Esophagus muscularis mucosa (tissue), 4 donors: ENCODE measurements around the gene NCK1. TPM values are rescaled to one million over a fixed set of nuclear protein-coding genes. Genes with fewer than 3 reads are reported as not detected.
A peak's percentile ranks its signal among the peaks of the same experiment; 100 is the strongest.

ENCODE experiments used
- DNase-seq: peaks from one replicate; pipeline ENCODE4 v3.0.0-alpha.2; 2017; ENCODE audit errors: extremely low spot score
- H3K27ac ChIP-seq, 4 donors: fragments of 200-600 bp; sonication (generic); replicated peaks in 1 of 4; 1 replicate in 3 of 4; 2 replicates in 1 of 4; pipeline ENCODE4 v1.5.1; 2016 to 2019; ENCODE audit warnings: mild to moderate bottlenecking in 1 of 4
- H3K27me3 ChIP-seq, 4 donors: fragments of 200-600 bp; sonication (generic); one replicate each; pipeline versions ENCODE4 v1.5.1 to v1.6.0; 2016 to 2019
- H3K36me3 ChIP-seq, 4 donors: fragments of 200-600 bp; sonication (generic); one replicate each; pipeline ENCODE4 v1.5.1; 2016 to 2019
- H3K4me1 ChIP-seq, 4 donors: fragments of 200-600 bp; sonication (generic); one replicate each; pipeline ENCODE4 v1.5.1; 2016 to 2019
- H3K4me3 ChIP-seq, 4 donors: fragments of 200-600 bp; sonication (generic); 1 replicate in 2 of 4; 2 replicates in 2 of 4; pipeline ENCODE4 v1.5.1; 2016 to 2019; ENCODE audit warnings: mild to moderate bottlenecking in 4 of 4, moderate library complexity in 1 of 4
- H3K9me3 ChIP-seq, 4 donors: fragments of 200-600 bp; sonication (generic); 1 replicate in 3 of 4; 2 replicates in 1 of 4; pipeline ENCODE4 v1.5.1; 2016 to 2019
- EP300 ChIP-seq: sonication (generic); formaldehyde crosslinking; IDR thresholded peaks from one replicate; pipeline ENCODE4 v1.6.1; 2017; ENCODE audit warnings: antibody characterized with exemption
- POLR2A ChIP-seq: fragments of 450-650 bp; IDR thresholded peaks from one replicate; pipeline ENCODE4 v1.6.1; 2017; ENCODE audit warnings: antibody characterized with exemption, moderate library complexity, mild to moderate bottlenecking, low read depth
- POLR2AphosphoS5 ChIP-seq, 2 donors: sonication (generic); formaldehyde crosslinking; IDR thresholded peaks; one replicate each; pipeline ENCODE4 v1.6.1; 2017; ENCODE audit warnings: antibody characterized with exemption in 2 of 2
- WGBS: methylation state at CpG from one replicate; pipeline ENCODE4 v1.1.5; 2018; 5-methylcytosine and 5-hydroxymethylcytosine counted together
- intact Hi-C: fragments of 100-400 bp; cut with DNase I; formaldehyde crosslinking; loops from one replicate; pipeline ENCODE4 v1.15.1; 2023
- total RNA-seq, 4 donors: library from RNA; depleted of rRNA; stranded (reverse); fragments of >200 nt; gene quantifications; one replicate each; pipeline versions ENCODE4 v1.1.0 to v1.2.1, GENCODE V29; 2016
- TF ChIP-seq, protein P1 (sequence below), 3 experiments: fragments of 200-600 bp in 2 of 3; fragments of 450-650 bp in 1 of 3; sonication (generic) in 2 of 3; IDR thresholded peaks; one replicate each; pipeline ENCODE4 v1.5.1; 2017 to 2019; ENCODE audit warnings: antibody characterized with exemption in 3 of 3, mild to moderate bottlenecking in 2 of 3, moderate library complexity in 1 of 3

NCK1 gene
- total RNA-seq, 4 donors from 2014 or later: 28.9 to 54.0 (median 37.0) TPM

DNA sequence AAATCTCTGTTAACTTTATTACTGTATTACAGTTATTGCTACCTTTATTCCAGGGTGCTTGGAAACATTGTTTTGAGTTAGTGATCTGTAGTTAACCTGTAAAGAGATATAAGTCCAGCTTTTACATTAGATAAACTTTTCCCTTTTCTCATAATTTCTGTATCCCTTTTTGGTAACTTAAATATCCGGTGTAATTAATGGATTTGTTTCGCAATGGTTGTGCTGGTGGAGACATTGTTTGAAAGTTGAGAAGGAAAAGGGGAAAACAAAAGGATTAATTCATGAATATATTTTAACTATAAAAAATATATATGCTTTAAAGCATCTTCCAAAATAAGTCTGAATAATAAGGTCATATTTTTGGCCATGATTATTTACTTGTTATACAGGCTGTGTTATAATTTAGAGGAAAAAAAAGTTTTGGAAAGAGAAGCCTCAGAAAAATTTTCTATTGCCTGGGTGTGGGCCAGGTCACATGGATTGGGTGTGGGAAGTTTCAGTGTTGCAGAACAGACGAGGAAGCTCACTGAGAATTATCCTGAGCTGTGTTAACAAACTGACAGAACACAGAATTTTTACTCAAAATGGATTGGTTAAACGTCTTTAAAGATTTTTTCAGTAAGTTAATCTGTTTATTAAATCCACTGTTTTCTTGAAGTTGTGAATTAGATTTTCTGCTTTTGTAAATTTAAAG, 68.1 kb downstream of the NCK1 start:
- H3K4me1 ChIP-seq: peaks cover 15 to 69% (median 63%) of the 10 kb centered on the region in 4 donors
- intact Hi-C loops: loop anchor here (5.0 kb wide), 1 partner anchor 68 kb away; the partner anchor contains the start of gene NCK1
- H3K9me3 ChIP-seq: no peaks in the 10 kb centered on the region
- TF ChIP-seq POLR2AphosphoS5 (IDR thresholded peaks at IDR 0.05) (peak in 1 of 2 donors; percentile 53), POLR2A (no peak)
- TF ChIP-seq, protein P1, sequence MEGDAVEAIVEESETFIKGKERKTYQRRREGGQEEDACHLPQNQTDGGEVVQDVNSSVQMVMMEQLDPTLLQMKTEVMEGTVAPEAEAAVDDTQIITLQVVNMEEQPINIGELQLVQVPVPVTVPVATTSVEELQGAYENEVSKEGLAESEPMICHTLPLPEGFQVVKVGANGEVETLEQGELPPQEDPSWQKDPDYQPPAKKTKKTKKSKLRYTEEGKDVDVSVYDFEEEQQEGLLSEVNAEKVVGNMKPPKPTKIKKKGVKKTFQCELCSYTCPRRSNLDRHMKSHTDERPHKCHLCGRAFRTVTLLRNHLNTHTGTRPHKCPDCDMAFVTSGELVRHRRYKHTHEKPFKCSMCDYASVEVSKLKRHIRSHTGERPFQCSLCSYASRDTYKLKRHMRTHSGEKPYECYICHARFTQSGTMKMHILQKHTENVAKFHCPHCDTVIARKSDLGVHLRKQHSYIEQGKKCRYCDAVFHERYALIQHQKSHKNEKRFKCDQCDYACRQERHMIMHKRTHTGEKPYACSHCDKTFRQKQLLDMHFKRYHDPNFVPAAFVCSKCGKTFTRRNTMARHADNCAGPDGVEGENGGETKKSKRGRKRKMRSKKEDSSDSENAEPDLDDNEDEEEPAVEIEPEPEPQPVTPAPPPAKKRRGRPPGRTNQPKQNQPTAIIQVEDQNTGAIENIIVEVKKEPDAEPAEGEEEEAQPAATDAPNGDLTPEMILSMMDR (IDR thresholded peaks at IDR 0.05): no peak
- no peaks in the 10 kb centered on the region for H3K27me3 ChIP-seq
- H3K36me3 ChIP-seq: peaks cover 0 to 12% (median 3%) of the 10 kb centered on the region in 4 donors
- WGBS: 14% methylated on average over 4 of the region's 4 CpGs
- H3K4me3 ChIP-seq: peak overlapping the region; percentile 34 to 46 (median 42)
- DNase-seq: no peak
- H3K27ac ChIP-seq: peak overlapping the region; percentile 46 to 63 (median 52)

DNA sequence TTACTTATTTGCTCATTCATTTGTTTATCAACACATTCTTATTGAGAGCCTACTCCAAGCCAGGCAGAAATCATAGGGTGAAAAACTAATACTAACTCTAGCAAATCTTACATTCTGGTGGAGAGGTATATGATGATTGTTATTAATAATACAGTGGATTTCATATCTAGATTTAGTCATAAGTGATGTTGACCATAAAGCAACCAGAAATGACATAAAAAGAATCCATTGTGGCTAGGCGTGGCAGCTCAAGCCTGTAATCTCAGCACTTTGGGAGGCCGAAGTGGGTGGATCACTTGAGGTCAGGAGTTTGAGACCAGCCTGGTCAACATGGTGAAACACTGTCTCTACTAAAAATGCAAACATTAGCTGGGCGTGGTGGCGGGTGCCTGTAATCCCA, 69.6 kb downstream of the NCK1 start:
- TF ChIP-seq POLR2A (no peak), EP300 (no peak)
- no peak for DNase-seq
- H3K4me1 ChIP-seq: peaks cover 11 to 70% (median 61%) of the 10 kb centered on the region in 4 donors
- H3K36me3 ChIP-seq: peaks cover 0 to 17% (median 3%) of the 10 kb centered on the region in 4 donors
- intact Hi-C loops: no loop called here
- H3K9me3 ChIP-seq: no peaks in the 10 kb centered on the region
- H3K27ac ChIP-seq: peak overlapping the region; percentile 46 to 63 (median 52)
- H3K4me3 ChIP-seq: peak overlapping the region; percentile 34 to 46 (median 42)
- H3K27me3 ChIP-seq: no peaks in the 10 kb centered on the region
- WGBS: 83% methylated on average over 4 of the region's 4 CpGs

DNA sequence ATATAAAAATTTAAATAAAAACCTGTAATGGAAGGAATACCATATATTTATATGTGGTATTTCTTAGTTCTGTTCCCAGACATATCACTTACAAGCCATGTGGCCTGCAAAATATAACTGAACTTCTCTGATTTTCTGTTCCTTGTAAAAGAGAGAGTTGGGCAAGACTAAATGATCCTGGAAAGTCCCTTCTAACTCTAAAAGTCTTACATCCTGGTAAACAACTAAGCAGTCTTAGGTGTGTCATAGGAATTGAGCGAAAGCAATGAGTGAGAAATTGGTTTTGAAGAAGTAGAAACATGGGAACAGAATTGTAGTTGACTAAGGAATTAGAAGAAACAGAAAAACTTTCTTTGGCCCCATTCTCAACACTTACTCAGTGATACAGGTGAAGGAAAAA, 70.5 kb downstream of the NCK1 start:
- no peak for DNase-seq
- intact Hi-C loops: no loop called here
- TF ChIP-seq, protein P1 (IDR thresholded peaks at IDR 0.05): no peak
- TF ChIP-seq EP300 (no peak), POLR2A (no peak), POLR2AphosphoS5 (IDR thresholded peaks at IDR 0.05) (no peak)
- Histone ChIP-seq H3K9me3 (no peaks in the 10 kb centered on the region), H3K4me3 (peak overlapping the region in 3 of 4 donors; percentile 34 to 46 (median 40)), H3K27ac (peak overlapping the region in 3 of 4 donors; percentile 3 to 28 (median 10)), H3K36me3 (peaks cover 0 to 17% (median 3%) of the 10 kb centered on the region in 4 donors), H3K4me1 (peaks cover 11 to 70% (median 61%) of the 10 kb centered on the region in 4 donors), H3K27me3 (no peaks in the 10 kb centered on the region)
- WGBS: 64% methylated on average over 1 of the region's 1 CpG

DNA sequence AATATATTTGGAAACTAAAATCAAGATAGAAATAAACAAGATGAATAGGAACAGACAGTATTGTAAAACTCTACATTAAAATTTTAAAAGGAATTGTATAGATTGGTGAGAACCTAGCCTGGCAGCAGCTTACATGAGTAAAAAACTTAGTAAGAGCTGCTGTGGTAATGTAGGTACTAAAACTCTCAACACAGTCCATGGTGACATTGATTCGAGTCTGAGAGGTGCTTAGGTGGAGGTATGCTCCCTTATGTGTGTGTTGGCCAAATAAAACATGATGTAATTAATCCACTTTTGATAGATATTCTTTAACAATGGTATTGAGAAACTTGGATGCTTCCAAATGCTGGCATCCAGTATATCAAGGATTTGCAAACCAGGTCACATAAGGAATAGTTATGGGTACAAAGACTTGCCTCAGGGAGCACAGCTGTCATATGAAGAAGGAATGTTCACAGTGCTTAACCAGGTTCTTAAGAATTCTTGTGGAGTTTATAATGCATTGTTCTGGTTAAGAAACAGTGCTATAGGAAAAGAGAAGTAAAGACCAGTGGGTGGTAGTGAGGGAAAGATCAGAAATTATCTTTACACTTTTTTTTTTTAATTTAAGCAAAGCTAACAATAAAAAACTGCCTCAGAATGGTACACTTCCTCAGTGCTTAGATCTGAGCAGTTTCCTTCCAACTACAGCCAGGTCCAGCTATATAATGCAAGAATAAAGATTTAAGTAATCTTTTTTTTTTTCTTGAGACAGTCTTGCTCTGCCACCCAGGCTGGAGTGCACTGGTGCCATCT, 71.2 kb downstream of the NCK1 start:
- Histone ChIP-seq H3K36me3 (peaks cover 0 to 14% (median 2%) of the 10 kb centered on the region in 4 donors), H3K9me3 (no peaks in the 10 kb centered on the region), H3K4me1 (peaks cover 17 to 74% (median 63%) of the 10 kb centered on the region in 4 donors), H3K27me3 (no peaks in the 10 kb centered on the region), H3K4me3 (peak overlapping the region in 2 of 4 donors; percentile 22 to 46), H3K27ac (peak overlapping the region in 2 of 4 donors; percentile 10 to 28)
- TF ChIP-seq POLR2A (no peak), EP300 (no peak)
- intact Hi-C loops: no loop called here
- DNase-seq: no peak
- 77% methylated on average over 1 of the region's 1 CpG for WGBS

DNA sequence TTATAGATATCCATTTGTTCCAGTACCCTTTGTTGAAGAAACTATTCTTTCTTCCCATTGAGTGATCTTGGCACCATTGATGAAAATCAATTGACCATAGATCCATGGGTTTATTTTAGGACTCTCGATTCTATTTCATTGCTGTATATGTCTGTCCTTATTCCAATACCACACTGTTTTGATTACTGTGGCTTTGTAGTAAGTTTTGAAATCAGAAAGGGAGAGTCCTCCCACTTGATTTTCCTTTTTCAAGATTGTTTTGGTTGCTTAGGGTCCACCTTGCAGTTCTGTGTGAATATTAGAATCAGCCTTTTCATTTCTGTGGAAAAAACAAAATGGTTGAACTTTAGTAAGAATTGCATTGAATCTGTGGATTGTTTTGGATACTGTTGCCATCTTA, 75.2 kb downstream of the NCK1 start:
- no peaks in the 10 kb centered on the region for H3K9me3 ChIP-seq
- DNase-seq: no peak
- H3K36me3 ChIP-seq: peaks cover 0 to 11% (median 0%) of the 10 kb centered on the region in 4 donors
- WGBS: 93% methylated on average over 1 of the region's 1 CpG
- H3K27me3 ChIP-seq: no peaks in the 10 kb centered on the region
- H3K4me3 ChIP-seq: no peak overlapping the region
- TF ChIP-seq POLR2AphosphoS5 (IDR thresholded peaks at IDR 0.05) (no peak), EP300 (no peak), POLR2A (no peak)
- TF ChIP-seq, protein P1 (IDR thresholded peaks at IDR 0.05): no peak
- no peak overlapping the region for H3K27ac ChIP-seq
- intact Hi-C loops: no loop called here
- peaks cover 17 to 68% (median 49%) of the 10 kb centered on the region in 4 donors for H3K4me1 ChIP-seq
